Activated CD8-positive, alpha-beta memory T cell treated with anti-CD3 and anti-CD28 coated beads, Interleukin-2, amount 50 U/mL, for 4 hours (primary cell): ENCODE data around the gene CACNA1F.

Source experiments
- DNase-seq: peaks from one replicate; pipeline ENCODE4 v3.0.0-alpha.2; 2020

The CACNA1F gene

DNA sequence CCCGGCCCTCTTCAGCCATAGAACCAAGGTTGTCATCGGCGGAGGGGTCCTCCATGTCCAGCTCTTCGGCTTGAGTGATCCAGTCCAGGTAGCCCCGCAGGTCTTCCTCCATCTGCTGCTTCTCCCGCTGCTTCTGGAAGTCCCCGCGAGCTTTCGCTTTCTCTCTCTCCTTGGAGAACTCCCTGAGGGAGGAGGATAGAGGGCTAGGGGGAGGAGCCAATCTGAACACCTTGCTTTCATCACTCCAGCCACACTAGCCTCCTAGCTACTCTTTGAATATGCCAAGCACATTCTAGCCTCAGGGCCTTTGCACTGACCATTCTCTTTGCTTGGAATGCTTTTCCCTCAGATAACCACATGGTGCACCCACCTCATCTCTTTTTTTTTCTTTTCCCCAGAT is 6.2 kb downstream of the CACNA1F start:
- no peak for DNase-seq

DNA sequence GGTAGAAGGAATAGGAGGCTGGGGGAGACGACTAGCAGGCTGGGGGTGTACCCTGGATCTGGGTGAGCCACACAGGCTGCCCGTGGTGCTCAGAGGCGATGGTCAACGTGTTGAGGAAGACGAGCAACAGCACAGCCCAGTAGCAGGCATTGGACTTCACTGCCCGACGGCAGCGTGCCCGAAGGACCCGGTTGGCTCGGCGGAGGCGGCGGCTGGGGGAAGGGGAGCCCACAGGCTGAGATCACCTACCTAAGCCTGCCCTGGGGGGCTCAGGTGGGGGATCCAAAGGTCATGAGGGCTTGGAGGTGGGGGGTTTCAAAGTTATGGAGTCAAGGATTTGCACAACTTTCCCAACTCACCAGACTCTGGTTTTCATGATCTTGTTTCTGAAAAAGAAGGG is 7.3 kb downstream of the CACNA1F start:
- DNase-seq = no peak

DNA sequence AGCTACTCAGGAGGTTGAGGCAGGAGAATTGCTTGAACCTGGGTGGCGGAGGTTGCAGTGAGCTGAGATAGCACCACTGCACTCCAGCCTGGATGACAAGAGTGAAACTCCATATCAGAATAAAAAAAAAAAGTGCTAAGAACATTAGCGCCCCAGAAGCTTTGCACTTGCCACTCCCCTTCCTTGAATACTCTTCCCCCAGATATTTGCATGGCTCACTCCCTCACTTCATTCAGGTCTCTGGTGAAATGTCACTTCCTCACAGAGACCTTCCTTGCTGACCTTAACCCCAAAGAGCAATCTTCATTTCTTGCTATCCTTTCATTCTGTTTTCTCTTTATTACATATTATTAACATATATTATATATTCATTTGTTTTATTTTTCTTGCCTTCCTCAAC is 11.3 kb downstream of the CACNA1F start:
- DNase-seq = no peak

DNA sequence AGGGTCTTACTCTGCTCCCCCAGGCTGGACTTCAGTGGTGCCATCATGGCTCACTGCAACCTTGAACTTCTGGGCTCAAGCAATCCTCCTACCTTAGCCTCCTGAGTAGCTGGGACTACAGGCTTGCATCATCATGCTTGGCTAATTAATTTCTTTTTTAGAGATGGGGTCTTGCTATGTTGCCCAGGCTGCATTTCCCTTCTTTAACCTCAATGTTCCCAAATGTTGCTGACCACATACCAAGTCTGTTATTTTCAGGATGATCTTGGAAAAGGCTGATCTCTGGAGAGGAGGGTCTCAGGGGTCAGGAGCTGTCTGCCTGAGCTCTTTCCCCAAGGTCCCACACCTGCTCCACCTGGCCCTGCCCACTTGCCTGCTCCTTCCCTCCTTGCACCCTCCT is 13.0 kb downstream of the CACNA1F start:
- DNase-seq = no peak

DNA sequence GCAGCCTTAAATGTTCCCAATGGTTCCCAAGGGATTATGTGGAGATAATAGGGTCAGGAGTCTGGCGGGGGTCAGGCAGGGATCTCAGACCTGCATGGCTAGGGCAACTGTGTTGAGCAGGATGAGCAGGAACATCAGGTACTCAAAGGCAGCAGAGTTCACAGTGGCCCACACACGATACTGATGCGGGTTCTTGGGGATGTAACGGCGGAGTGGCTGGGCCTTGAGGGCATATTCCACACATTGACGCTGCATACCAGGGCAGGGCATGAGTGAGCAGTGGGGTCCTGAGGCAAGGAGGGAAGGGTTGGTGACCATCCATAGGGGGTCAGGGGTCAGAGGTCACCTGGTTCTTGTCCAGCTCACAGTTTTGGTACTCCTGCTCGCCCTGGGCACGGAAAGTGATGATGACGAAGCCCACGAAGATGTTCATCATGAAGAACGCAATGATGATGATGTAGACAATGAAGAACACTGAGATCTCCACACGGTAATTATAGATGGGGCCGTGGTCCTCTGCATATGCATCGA is 18.1 kb downstream of the CACNA1F start:
- DNase-seq = no peak

DNA sequence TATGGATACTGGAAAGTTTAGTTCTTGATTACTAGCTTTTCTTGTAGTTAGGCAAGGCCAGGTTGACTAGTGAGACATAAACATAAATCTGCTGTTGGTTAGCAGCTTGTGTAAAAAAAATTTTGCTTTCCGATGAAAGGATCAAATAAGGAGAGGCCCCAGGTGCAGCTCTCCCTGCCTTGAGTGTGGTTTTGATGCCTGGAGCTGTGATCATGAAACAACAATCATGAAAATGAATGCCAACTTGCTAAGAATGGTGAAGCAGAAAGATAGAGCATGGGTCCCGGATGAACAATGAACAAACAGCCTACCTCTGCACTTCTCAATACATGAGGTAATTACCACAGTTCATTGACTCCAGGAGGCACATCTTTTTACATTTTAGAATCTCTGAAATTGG is 18.7 kb downstream of the CACNA1F start:
- no peak for DNase-seq

DNA sequence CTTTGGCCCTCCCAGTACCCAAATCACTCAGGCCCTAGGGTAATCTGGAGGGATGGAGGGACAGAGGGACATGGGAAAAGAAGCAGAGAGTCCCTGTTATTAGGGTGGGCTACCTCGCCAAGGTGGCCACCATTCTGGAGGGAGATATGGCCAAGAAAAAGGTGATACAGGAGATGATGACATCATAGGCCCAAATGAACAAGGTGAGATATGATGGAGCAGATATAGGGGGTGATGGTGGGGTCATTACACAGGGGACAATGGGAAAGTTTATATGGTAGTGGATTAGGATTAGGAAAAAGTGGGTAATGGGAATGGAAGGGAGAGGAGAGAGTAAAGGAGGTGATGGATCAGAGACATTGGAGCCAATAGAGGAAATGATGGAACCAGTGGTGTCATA is 20.3 kb downstream of the CACNA1F start:
- no peak for DNase-seq

DNA sequence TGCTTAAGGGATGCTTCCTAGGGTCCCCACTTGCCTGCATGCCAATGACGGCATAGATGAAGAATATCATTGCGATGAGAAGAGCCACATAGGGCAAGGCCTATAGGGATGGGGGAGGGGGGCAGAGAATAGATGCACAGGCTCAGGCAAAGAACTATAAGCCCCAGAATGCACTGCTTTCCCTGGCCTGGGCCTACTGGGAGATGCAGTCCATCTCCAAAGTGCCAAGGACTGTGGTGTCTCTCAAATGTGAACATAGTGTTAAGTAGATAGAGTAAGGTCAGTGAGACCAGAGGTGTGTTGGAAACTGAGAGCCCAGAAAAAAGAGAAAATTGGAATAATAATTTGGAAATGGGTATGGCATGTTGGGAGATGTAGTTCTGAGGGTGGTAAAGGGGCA is 20.9 kb downstream of the CACNA1F start:
- DNase-seq = no peak

DNA sequence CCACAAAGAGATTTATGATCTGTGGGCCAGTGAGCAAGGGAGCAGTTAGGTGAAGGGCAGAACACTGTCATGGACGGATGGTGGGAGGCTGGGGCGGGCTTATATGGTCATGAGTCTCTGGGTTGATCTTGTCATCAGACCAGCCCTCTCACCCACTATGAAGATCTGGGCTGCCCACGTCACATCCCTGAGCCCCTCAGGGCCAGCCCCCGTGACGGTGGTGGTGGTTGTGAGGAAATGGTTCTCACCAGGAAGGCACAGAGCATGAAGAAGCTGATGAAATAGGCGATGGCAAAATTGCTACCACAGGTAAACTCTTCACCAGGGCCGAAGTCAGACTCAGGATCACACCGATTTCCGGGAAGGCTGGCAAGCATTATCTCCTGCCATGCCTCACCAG is 22.1 kb downstream of the CACNA1F start:
- DNase-seq = no peak

DNA sequence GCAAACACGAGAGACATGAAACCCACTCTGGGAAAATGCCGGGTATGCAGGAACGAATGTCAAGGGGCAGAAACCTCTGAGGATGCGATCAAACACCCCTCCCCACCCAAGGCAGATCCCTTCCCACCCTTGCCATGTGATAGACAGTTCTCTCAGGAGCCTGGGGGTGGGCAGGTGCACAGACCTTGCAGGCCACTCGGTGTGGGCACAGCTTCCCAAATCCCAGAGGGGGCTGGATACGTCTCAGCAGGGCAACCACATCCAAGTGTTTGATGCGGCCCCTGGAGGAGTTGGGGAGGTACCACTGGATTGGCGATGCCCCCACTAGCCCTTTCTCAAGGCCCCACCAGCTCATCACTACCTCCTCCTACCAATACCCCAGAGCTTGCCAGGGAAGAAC is 22.7 kb downstream of the CACNA1F start:
- DNase-seq = no peak

DNA sequence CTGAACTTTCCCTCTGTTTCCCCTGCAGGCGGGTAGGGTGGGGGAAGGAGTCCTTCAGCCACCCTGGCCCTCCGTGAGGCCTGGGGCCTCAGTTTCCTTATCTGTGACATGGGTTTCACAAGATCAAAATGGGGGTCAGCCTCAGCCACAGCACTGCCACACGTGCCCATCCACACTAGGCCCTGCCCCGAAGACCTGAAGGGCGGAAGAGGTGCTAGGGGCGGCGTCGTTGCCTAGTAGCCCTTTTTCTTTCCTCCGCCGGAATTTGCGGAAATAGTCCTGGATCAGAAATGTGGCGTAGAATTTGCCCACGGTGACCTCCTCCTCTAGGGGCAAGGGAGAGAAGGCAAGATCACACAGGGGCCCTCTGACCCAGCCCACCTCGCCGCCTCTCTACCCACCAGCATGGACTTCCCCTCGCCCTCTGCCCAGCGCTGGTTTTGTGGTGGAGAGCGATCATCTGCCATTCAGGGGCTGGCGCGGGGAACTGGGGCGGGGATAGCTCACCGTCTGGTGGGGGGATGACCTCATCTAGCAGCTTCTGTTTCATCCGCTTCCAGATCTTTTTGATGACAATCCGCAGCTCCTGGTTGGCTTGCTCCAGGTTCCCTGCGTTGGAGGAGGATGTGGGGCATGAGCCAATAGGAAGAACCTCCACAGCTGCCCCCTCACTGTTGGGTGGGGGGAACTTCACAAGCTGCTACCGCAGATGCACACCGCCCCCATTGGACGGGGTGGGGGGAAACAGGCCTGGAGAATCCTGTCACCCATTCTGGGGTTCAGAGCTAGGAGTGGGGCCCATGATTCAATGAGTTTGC is 23.5 kb downstream of the CACNA1F start:
- DNase-seq = no peak

DNA sequence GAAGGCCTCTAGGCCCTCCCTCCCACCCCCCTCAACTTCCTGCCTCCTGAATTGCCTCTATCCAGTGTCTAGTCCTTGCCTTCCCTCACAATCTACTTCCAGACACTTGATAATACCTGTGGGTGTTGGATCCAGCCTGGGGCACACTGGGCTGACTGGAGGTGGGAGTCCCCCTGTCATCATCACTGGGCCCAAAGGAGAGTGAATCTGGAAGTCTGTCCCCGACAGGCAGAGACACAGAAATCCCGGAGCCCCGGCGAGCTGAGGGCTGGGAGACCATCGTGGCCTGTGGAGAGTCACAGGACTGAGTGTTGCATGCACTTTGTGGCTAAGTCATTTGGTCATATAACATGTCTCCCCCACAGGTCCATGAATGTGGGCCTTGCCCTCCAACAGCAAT is 24.7 kb downstream of the CACNA1F start:
- no peak for DNase-seq

DNA sequence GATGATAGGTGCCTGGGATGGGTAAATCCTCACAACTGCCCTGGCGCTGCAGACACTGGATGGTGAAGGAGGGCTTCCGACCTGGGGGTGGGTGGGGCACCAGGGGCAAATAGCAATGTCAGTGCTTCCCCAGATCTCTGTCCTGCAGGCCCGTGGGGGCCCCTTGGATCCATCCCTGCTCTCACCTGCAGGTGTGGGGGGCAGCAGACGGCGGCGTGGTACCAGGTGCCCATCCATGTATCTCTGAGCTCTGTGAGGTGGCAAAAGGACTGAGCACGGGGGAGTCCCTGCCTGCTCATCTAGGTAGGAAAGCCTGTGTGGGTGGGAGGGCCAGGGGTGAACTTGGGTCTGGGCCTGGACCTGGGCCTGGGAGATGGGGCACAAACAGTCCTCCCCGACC is 26.6 kb downstream of the CACNA1F start:
- no peak for DNase-seq

DNA sequence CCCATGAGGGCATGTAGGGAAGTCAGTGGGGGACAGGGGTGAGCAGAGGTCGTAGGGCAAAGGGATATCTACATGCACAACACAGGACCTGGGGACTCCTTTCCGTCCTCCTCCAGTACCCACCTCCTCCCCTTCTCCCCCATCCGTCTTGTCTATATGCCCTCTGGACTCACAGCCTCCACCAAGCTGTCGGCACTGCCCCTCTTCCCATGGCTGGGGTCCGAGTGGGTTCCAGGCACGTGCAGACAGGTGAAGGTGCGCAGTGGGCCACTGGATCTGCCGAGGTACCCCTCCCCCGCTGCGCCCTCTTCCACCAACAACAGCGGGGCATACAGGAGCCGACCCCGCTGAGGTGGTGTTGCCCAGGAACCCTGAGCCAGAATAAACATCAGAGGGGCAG is 27.7 kb downstream of the CACNA1F start:
- no peak for DNase-seq

DNA sequence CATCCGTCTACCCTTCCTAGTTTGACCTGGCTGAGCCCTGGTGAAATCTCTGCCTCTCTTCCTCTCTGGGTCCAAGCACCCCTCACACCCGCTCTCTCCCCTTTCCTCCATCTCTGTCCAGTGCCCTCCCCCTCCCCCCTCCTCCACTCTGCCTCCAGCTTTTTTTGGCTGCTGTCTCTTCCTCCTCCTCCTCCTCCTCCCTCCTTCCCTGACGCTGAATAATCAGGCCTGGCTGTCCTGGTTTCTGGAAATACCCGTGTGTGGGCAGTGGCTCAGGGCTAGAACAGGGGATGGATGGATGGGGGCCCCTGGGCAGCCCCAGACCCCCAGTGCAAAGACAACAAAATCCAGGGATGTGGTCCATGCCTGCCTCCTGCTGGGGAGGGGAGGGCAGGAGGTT is 28.4 kb downstream of the CACNA1F start:
- no peak for DNase-seq

DNA sequence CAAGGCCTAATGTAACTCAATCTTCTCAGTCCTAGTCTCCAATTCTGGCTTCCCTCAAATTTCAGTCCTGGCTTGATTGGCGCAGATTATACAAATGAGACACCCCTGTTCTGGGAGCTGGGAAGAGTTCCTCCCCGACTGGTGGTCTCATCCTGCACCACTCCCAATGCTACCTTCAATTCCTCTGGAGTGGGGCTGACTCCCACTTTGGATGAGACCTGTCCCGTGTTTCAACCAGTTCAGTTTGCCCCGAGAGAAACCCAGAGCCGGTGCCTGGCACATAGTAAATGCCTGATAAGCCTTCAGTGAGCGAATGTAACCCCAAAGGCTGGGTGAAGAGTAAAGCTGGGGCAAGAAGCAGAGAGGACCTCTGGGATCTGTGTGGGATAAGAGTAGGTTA is 29.1 kb downstream of the CACNA1F start:
- no peak for DNase-seq

DNA sequence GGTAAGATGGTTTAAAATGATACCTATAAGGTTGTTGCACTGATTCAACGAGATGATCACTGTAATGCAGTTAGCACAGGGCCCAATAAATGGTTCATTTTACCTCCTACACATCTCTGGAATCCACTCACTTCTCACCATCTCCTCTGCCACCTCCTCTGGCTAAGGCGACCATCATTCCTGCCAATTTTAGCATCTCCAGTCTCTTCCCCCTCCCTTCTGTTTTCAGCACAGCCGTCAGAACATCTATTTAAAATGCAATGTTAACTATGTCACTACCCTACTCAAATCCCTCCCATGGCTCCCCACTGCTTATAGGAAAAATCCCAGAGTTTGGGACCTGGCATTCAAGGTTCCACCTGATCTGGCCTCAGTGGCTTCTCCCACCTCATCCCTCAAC is 29.6 kb downstream of the CACNA1F start:
- DNase-seq = no peak

DNA sequence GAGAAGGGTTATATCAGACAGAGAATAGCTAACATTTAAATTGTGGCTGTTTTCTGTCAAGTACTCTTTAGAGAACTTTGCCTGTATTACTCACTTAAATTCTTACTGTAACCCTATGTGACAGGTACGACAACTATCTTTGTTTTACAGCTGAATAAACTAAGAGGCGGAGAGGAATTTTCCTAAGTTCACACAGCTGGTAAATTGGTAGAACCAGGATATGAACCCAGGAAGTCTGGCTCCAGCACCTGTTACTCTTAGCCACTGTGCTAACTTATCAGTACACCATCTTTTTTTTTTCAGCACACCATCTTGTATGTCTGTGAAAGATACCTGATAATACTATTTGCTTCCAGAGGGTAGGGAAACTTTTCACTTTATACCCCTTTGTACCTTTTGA is 31.1 kb downstream of the CACNA1F start:
- no peak for DNase-seq

DNA sequence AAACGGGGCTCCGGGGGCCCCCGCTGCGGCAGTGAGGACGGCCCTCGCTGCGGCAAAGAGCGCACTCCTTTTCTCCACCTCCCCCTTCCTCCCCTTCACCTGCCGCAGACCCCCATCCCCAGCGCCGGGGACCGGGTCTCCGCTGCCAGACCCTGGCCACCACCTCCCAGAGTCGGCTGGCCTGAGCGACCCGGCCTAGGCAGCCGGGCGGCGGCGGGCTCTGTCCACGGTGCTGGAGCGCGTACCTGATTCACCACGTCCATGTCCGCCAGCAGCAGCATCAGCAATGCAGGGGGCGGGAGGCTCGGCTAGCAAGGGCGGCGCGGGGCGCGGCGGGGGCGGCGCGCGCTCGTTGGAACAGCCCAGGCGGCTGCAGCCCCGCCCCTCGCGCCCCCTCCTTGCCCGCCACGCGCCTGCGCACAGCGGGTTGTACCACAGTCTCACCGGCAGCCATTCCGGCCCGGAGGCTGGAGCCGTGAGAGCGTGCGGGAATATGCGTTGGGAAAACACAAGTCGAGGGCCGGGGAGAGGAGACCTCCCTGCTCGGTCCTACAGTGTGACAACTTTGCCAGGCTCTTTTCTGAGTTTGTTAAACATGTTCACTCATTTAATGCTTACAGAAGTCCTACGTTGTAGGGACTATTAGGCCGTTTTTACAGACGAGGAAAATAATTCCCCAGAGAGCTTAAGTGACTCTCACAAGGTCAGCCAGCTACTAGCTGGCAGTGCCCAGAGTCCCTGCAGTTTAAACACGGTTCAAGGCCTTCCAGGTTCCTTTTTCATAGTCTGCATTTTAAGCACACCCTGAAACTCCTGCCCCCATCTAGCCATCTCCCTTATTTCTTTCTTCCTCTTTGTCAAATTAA is 33.0 kb downstream of the CACNA1F start, which contains the start of gene SYP:
SYP (minus strand) TSS at position 288 of the 866 bp plus-strand sequence; CDS start at position 281, 7 bp downstream.
- DNase-seq = peak; percentile 88

DNA sequence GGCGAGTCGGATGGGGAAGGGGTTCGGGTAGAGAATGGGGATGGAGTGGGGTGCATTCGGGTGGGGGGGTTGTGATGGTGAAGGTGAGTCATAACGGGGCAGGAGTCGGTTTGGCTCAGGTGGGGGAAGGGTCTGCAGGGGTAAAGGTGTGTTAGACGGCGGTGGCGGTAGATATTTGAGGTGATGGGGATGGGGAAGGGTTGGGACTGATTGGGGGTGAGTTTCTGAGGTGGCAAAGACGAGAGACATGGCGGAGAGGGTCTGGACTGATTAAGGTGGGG is 33.9 kb downstream of the CACNA1F start:
- DNase-seq = no peak

DNA sequence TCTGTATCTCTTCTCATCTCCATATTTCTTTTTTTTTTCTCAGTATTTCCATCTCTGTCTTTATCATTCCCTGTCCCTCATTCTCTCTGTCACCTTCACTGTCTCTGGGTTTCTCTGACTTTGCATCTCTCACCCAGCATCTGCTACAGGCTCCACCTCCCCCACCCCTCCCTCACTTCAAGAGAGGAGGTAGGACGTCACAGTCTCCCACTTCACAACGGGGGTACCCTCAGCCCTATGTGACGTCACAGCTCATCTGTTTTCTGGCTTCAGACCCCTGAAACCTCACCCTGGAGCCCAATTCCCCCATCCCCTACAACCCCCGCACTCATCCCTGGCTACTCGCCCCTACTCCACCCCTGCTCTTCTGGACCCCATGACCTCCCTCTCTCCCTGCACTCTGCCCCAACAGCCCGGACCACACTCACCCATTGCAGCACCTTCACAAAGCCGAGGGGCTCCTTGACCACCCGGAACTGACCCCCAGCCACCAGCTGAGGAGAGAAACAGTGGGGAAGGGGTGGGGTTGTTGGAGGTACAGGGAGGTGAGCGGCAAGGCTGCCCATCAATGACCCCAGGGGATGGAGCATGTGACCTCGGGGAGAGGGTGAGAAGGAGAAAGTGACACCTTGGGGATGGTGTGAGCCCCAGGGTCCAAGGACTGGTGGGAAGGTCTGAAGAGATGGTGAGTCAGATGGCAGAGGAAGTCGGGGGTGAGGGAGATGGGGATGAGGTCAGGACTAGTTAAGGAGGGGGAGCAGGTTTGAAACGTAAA is 34.4 kb downstream of the CACNA1F start:
- DNase-seq = no peak

DNA sequence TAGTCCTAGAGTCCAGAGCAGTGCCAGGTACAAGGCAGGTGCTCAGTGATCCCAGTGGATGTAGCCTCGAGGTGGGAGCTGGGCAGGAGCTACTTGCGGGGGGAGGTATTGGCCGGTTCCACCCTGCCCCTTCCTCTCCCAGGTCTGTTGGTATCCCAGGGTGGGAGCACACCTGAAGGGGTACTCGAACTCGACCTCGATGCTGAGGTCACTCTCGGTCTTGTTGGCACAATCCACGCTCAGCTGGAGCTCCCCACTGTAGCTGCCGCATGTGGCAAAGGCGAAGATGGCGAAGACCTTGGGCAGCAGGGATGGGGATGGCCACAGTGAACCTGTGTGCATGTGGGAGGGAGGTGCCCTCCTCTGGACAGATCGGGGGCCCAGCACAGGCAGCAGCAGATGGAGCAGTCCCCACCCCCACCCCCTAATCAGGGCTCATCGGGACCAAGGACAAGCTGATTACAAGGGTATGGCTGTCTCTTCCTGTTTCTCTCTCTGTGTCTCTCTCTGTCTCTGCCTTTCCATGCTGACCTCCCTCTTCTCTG is 35.5 kb downstream of the CACNA1F start:
- no peak for DNase-seq

DNA sequence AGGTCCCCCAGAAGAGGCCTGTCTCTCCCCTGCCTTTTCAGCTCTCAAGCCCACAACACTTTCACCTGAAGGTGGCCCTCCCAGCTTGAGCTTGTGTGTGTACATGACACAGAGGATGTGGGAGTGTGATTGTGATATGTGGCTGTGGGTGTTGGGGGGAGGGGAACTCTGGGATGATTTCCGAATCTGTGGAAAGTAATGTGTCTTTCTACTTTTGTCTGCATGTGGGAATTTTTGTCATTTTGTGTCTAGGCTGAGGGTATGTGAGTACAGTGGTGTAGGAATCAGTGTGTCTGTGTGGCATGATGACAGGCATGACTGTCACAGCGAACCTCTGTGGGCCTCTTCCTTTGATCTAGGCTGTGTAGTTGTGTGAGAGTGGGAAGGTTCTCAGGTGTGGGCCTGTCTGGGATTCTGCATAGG is 39.6 kb downstream of the CACNA1F start:
- DNase-seq = no peak
